ENCODE data around the gene RTL1. TPM values are rescaled to one million over a fixed set of nuclear protein-coding genes. Genes with fewer than 3 reads are reported as not detected.

Gene RTL1
- total and polyA plus RNA-seq, 2 of the 8 experiments (the other 6 are each of a cell fraction or from before 2014, with no cell fraction given), result not detected

DNA sequence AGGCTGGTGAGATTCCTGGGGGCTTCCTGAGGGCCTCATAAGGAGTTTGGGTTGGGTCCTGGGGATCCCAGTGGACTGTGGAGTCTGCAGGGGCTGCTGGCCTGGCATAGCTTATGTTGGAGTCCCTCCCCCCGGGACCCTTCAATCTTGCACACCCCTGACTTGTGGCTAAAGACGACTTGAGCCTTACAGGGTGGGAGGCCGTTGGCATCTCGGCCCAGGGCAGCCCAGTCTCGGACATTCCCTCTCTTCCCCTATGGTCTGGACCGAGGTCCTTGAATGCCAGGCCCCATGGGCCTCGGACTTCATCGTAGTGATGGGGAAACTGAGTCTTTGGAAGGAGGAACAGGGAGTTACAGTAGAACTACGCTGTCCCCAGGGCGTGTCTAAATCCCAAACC is 12.5 kb downstream of the RTL1 start:
- POLR2A ChIA-PET (ENCODE audit: partially characterized antibody), result no interaction called here

More for the DNA sequence above, 12.5 kb downstream of the RTL1 start:
- Histone ChIP-seq H3K79me2 (ENCODE audit: control insufficient read depth in 1 of 2, insufficient read depth in 2 of 2, low read length in 2 of 2) (no peaks in the 10 kb centered on the region), H4K20me1 (replicated peaks in 1 of 2; ENCODE audit: control insufficient read depth in 1 of 2, insufficient read depth in 2 of 2, low read length in 2 of 2) (no peaks in the 10 kb centered on the region), H3K4ac (replicated peaks; ENCODE audit: insufficient read length, low read depth, low read length) (no peak overlapping the region), H3K23me2 (ENCODE audit: low read depth, low read length) (no peaks in the 10 kb centered on the region), H3K14ac (ENCODE audit: insufficient read length) (no peak overlapping the region), H3K4me1 (replicated peaks in 1 of 4; ENCODE audit: control insufficient read depth in 3 of 4, insufficient read depth in 4 of 4, low read length in 3 of 4) (no peaks in the 10 kb centered on the region; a peak in 2 of 7 replicates), H3K9me3 (ENCODE audit: insufficient read depth in 2 of 2, low read depth in 1 of 2, low read length in 1 of 2) (no peaks in the 10 kb centered on the region), H3K23ac (ENCODE audit: insufficient read length) (no peak overlapping the region), H3K56ac (replicated peaks; ENCODE audit: insufficient read length, low read depth, low read length) (no peak overlapping the region), H3K4me3 (ENCODE audit: extremely low read depth in 1 of 4, insufficient read depth in 2 of 4, low read depth in 3 of 4, low read length in 4 of 4) (no peak overlapping the region), H2BK20ac (ENCODE audit: low read length) (no peak overlapping the region), H2BK5ac (ENCODE audit: low read depth, low read length) (no peak overlapping the region), H3K9ac (replicated peaks in 1 of 4; ENCODE audit: extremely low read depth in 1 of 4, low read depth in 3 of 4, low read length in 3 of 4) (no peak overlapping the region), H2BK12ac (ENCODE audit: low read depth, low read length) (no peak overlapping the region), H3K36me3 (ENCODE audit: control insufficient read depth in 2 of 4, insufficient read depth in 4 of 4, low read length in 3 of 4) (no peaks in the 10 kb centered on the region), H4K5ac (ENCODE audit: insufficient read length, low read depth, low read length) (no peak overlapping the region), H3K27ac (ENCODE audit: low read depth, low read length) (no peak overlapping the region), H4K91ac (replicated peaks; ENCODE audit: insufficient read length, low read length) (no peak overlapping the region), H2BK120ac (replicated peaks; ENCODE audit: low read depth, low read length) (no peak overlapping the region), H2AFZ (ENCODE audit: low read length) (no peak overlapping the region), H2AK5ac (ENCODE audit: low read depth, low read length) (no peak overlapping the region), H3K79me1 (ENCODE audit: low read depth, low read length) (no peaks in the 10 kb centered on the region), H4K8ac (ENCODE audit: extremely low read depth, insufficient read depth, low read length) (peak overlapping the region; percentile 35; the same call in 1 of the 2 replicates), H3K27me3 (replicated peaks in 1 of 4; ENCODE audit: control insufficient read depth in 3 of 4, extremely low read depth in 1 of 4, insufficient read depth in 3 of 4, low read length in 3 of 4) (no peaks in the 10 kb centered on the region), H2BK15ac (ENCODE audit: low read length) (no peak overlapping the region), H3K18ac (ENCODE audit: extremely low read depth, low read length) (no peak overlapping the region), H3K4me2 (ENCODE audit: insufficient read depth in 1 of 2, low read depth in 2 of 2, low read length in 2 of 2) (no peak overlapping the region)
- TF ChIP-seq BACH1 (IDR thresholded peaks at IDR 0.05; ENCODE audit: low read length) (no peak), NRF1 (IDR thresholded peaks at IDR 0.05; ENCODE audit: low read depth, low read length) (no peak), NANOG (IDR thresholded peaks at IDR 0.05; ENCODE audit: insufficient read depth, low read depth, low read length, poor library complexity, severe bottlenecking) (no peak), TAF7 (optimal IDR thresholded peaks at IDR 0.05; ENCODE audit: borderline replicate concordance, low read depth, low read length) (no peak), PHF8 (conservative IDR thresholded peaks at IDR 0.05; ENCODE audit: low read depth, low read length) (no peak), FOSL1 (IDR thresholded peaks at IDR 0.05; ENCODE audit: insufficient read depth, low read depth, low read length) (no peak)
- no peak for DNase-seq (ENCODE audit: low read depth in 1 of 2, low spot score in 2 of 2)
- FAIRE-seq, result no peak
- 84% methylated on average over 10 of the region's 10 CpGs; no CpG with 5 or more reads in 1 of the 2 experiments for WGBS, 2 experiments (ENCODE audit: extremely low coverage in 1 of 2, insufficient coverage in 1 of 2, insufficient read length in 1 of 2, insufficient replicate concordance in 2 of 2, low coverage in 1 of 2, low lambda C conversion rate in 2 of 2, missing lambda C conversion rate in 1 of 2)
- CTCF ChIA-PET (ENCODE audit: partially characterized antibody), result interaction anchor here (0.6 to 2.1 kb wide), 7 partner anchors 9 to 238 kb away, joined by 3 to 6 read pairs (median 4); no protein-coding TSS in a partner anchor

All from H1 (cell line).